ENCODE data around the gene TBC1D19.

DNA sequence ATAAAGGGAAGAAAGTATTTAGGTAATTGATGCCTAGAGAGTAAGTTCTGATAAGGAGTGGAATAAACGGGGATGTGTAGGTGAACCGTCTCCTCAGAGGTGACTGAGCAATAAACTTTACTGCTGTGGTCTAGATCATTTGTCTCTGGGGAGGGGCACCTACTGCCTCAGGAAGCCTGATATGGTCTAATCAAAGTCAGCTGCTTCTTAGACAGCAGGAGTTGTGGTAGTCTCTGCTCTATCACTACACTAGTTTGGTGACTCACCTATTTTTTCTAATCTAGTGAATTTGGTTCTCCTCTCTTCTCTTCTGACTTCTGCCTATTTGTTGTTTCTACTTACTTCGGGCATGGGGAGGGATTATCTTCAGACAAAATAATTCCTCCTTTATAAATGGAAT is 181.6 kb downstream of the TBC1D19 start:
- TF ChIP-seq, protein P1, sequence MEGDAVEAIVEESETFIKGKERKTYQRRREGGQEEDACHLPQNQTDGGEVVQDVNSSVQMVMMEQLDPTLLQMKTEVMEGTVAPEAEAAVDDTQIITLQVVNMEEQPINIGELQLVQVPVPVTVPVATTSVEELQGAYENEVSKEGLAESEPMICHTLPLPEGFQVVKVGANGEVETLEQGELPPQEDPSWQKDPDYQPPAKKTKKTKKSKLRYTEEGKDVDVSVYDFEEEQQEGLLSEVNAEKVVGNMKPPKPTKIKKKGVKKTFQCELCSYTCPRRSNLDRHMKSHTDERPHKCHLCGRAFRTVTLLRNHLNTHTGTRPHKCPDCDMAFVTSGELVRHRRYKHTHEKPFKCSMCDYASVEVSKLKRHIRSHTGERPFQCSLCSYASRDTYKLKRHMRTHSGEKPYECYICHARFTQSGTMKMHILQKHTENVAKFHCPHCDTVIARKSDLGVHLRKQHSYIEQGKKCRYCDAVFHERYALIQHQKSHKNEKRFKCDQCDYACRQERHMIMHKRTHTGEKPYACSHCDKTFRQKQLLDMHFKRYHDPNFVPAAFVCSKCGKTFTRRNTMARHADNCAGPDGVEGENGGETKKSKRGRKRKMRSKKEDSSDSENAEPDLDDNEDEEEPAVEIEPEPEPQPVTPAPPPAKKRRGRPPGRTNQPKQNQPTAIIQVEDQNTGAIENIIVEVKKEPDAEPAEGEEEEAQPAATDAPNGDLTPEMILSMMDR (IDR thresholded peaks at IDR 0.05), result no peak
- TF ChIP-seq, protein P2, sequence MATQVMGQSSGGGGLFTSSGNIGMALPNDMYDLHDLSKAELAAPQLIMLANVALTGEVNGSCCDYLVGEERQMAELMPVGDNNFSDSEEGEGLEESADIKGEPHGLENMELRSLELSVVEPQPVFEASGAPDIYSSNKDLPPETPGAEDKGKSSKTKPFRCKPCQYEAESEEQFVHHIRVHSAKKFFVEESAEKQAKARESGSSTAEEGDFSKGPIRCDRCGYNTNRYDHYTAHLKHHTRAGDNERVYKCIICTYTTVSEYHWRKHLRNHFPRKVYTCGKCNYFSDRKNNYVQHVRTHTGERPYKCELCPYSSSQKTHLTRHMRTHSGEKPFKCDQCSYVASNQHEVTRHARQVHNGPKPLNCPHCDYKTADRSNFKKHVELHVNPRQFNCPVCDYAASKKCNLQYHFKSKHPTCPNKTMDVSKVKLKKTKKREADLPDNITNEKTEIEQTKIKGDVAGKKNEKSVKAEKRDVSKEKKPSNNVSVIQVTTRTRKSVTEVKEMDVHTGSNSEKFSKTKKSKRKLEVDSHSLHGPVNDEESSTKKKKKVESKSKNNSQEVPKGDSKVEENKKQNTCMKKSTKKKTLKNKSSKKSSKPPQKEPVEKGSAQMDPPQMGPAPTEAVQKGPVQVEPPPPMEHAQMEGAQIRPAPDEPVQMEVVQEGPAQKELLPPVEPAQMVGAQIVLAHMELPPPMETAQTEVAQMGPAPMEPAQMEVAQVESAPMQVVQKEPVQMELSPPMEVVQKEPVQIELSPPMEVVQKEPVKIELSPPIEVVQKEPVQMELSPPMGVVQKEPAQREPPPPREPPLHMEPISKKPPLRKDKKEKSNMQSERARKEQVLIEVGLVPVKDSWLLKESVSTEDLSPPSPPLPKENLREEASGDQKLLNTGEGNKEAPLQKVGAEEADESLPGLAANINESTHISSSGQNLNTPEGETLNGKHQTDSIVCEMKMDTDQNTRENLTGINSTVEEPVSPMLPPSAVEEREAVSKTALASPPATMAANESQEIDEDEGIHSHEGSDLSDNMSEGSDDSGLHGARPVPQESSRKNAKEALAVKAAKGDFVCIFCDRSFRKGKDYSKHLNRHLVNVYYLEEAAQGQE (IDR thresholded peaks at IDR 0.05; ENCODE audit: insufficient read depth in 1 of 2, low read depth in 2 of 2, low read length in 1 of 2), result no peak
- no peak for TF ChIP-seq POLR2AphosphoS5 (IDR thresholded peaks at IDR 0.05; ENCODE audit: low read depth, low read length)
- TF ChIP-seq SIN3A (IDR thresholded peaks at IDR 0.05; ENCODE audit: borderline replicate concordance, insufficient read depth, low read depth, low read length), result no peak

Data from Panc1 (cell line).